ENCODE measurements around the gene CENPN. TPM values are rescaled to one million over a fixed set of nuclear protein-coding genes. Genes with fewer than 3 reads are reported as not detected.

The CENPN gene
- total RNA-seq, 1 experiment from 2014 or later: 105 TPM

- no peaks in the 10 kb centered on the region for H3K27me3 ChIP-seq (replicated peaks; ENCODE audit: control insufficient read depth, insufficient read depth, low read length)
- Mint-ChIP-seq H3K27me3 (ENCODE audit: insufficient read depth, unreplicated experiment) (no peaks in the 10 kb centered on the region), H3K27ac (ENCODE audit: unreplicated experiment) (no peak overlapping the region), H3K4me3 (ENCODE audit: unreplicated experiment) (no peak overlapping the region), H3K36me3 (ENCODE audit: insufficient read depth, unreplicated experiment) (peaks cover 80% of the 10 kb centered on the region), H3K9me3 (ENCODE audit: unreplicated experiment) (no peaks in the 10 kb centered on the region), H3K4me1 (ENCODE audit: low read depth, unreplicated experiment) (no peaks in the 10 kb centered on the region)
- no peak overlapping the region for H3K4me3 ChIP-seq (ENCODE audit: low read depth, low read length)
- no TSS peak for BruUV-seq (replicated peaks)
- no peak for DNase-seq
- CTCF ChIA-PET: no interaction called here
- H3K9me3 ChIP-seq: no peaks in the 10 kb centered on the region
- 0 out of 2 replicates have a peak, but pooled peaks cover 5% of the 10 kb centered on the region for H3K4me1 ChIP-seq
- no peak for TF ChIP-seq CTCF (IDR thresholded peaks at IDR 0.05; ENCODE audit: insufficient read depth in 1 of 2, low read depth in 1 of 2, low read length in 1 of 2, severe bottlenecking in 1 of 2, unreplicated experiment in 1 of 2)
- H3K36me3 ChIP-seq (ENCODE audit: control insufficient read depth, insufficient read depth, low read length): 0 out of 2 replicates have a peak, but pooled peaks cover 1% of the 10 kb centered on the region
- POLR2A ChIA-PET: no interaction called here
- intact Hi-C loops (cut with micrococcal nuclease; ENCODE audit: unreplicated experiment): no loop called here
Measured at GRCh38 chr16:81012974-81013373, 6.0 kb downstream of the CENPN start.

- TF ChIP-seq CTCF (IDR thresholded peaks at IDR 0.05; ENCODE audit: insufficient read depth in 1 of 2, low read depth in 1 of 2, low read length in 1 of 2, severe bottlenecking in 1 of 2, unreplicated experiment in 1 of 2): no peak
- no peaks in the 10 kb centered on the region for H3K27me3 ChIP-seq (replicated peaks; ENCODE audit: control insufficient read depth, insufficient read depth, low read length)
- Mint-ChIP-seq H3K27ac (ENCODE audit: unreplicated experiment) (no peak overlapping the region), H3K4me1 (ENCODE audit: low read depth, unreplicated experiment) (no peaks in the 10 kb centered on the region), H3K27me3 (ENCODE audit: insufficient read depth, unreplicated experiment) (no peaks in the 10 kb centered on the region), H3K9me3 (ENCODE audit: unreplicated experiment) (no peaks in the 10 kb centered on the region), H3K4me3 (ENCODE audit: unreplicated experiment) (no peak overlapping the region), H3K36me3 (ENCODE audit: insufficient read depth, unreplicated experiment) (peaks cover 84% of the 10 kb centered on the region)
- no peak for DNase-seq
- CTCF ChIA-PET: no interaction called here
- H3K9me3 ChIP-seq: no peaks in the 10 kb centered on the region
- H3K4me1 ChIP-seq: no peaks in the 10 kb centered on the region
- no peak overlapping the region for H3K4me3 ChIP-seq (ENCODE audit: low read depth, low read length)
- BruUV-seq (replicated peaks): no TSS peak
- POLR2A ChIA-PET: no interaction called here
- H3K36me3 ChIP-seq (ENCODE audit: control insufficient read depth, insufficient read depth, low read length): 0 out of 2 replicates have a peak, but pooled peaks cover 1% of the 10 kb centered on the region
- intact Hi-C loops (cut with micrococcal nuclease; ENCODE audit: unreplicated experiment): no loop called here
Measured at GRCh38 chr16:81014672-81015071, 7.7 kb downstream of the CENPN start.

- Mint-ChIP-seq H3K4me3 (ENCODE audit: unreplicated experiment) (no peak overlapping the region), H3K36me3 (ENCODE audit: insufficient read depth, unreplicated experiment) (peaks cover 89% of the 10 kb centered on the region), H3K9me3 (ENCODE audit: unreplicated experiment) (no peaks in the 10 kb centered on the region), H3K27me3 (ENCODE audit: insufficient read depth, unreplicated experiment) (no peaks in the 10 kb centered on the region), H3K4me1 (ENCODE audit: low read depth, unreplicated experiment) (no peaks in the 10 kb centered on the region), H3K27ac (ENCODE audit: unreplicated experiment) (no peak overlapping the region)
- BruUV-seq (replicated peaks): no TSS peak
- Histone ChIP-seq H3K9me3 (no peaks in the 10 kb centered on the region), H3K4me3 (ENCODE audit: low read depth, low read length) (no peak overlapping the region), H3K4me1 (no peaks in the 10 kb centered on the region), H3K36me3 (ENCODE audit: control insufficient read depth, insufficient read depth, low read length) (peaks cover 3% of the 10 kb centered on the region; the same call in 1 of the 2 replicates), H3K27me3 (replicated peaks; ENCODE audit: control insufficient read depth, insufficient read depth, low read length) (no peaks in the 10 kb centered on the region)
- ChIA-PET POLR2A (no interaction called here), CTCF (interaction anchor here (2.9 kb wide), 1 partner anchor 17 kb away, joined by 12 read pairs; the partner anchor contains the start of gene ATMIN)
- no peak for DNase-seq
- no peak for TF ChIP-seq CTCF (IDR thresholded peaks at IDR 0.05; ENCODE audit: insufficient read depth in 1 of 2, low read depth in 1 of 2, low read length in 1 of 2, severe bottlenecking in 1 of 2, unreplicated experiment in 1 of 2)
- intact Hi-C loops (cut with micrococcal nuclease; ENCODE audit: unreplicated experiment): no loop called here
Measured at GRCh38 chr16:81018496-81018895, 11.5 kb downstream of the CENPN start.

Measured in Caco-2 (cell line).